OCI-LY3 (cell line): Measurements from ENCODE around the gene CNTNAP2.

ENCODE experiments used
- H2AFZ ChIP-seq: fragments of 200-600, 300-600 bp; shearing (Covaris generic); 2 replicates; pipeline ENCODE4 v1.6.0; 2014; ENCODE audit warnings: antibody characterized with exemption, low read depth, low read length
- H3K27ac ChIP-seq: fragments of 200-600, 300-600 bp; sonication (generic); 2 replicates; pipeline ENCODE4 v1.5.1; 2014; ENCODE audit warnings: mild to moderate bottlenecking, low read length, moderate library complexity, mixed read lengths
- H3K27me3 ChIP-seq: fragments of 200-600, 300-600 bp; sonication (generic); 2 replicates; pipeline ENCODE4 v1.6.1; 2014; ENCODE audit warnings: low read depth, low read length, mixed read lengths
- H3K36me3 ChIP-seq: fragments of 200-600, 300-600 bp; sonication (generic); replicated peaks from 2 replicates; pipeline ENCODE3; 2014; ENCODE audit warnings: low read depth, low read length, mixed read lengths
- H3K4me1 ChIP-seq: fragments of 300-600, 200-600 bp; sonication (generic); 2 replicates; pipeline ENCODE4 v1.6.1; 2014; ENCODE audit warnings: low read length, mixed read lengths
- H3K4me2 ChIP-seq: fragments of 200-600, 300-600 bp; sonication (generic); 2 replicates; pipeline ENCODE4 v1.6.1; 2014; ENCODE audit warnings: low read length, mixed read lengths
- H3K4me3 ChIP-seq: fragments of 300-600, 200-600 bp; sonication (generic); 2 replicates; pipeline ENCODE4 v1.5.1; 2014; ENCODE audit warnings: antibody characterized with exemption, mild to moderate bottlenecking, low read length, moderate library complexity
- H3K79me2 ChIP-seq: fragments of 300-600, 200-600 bp; shearing (Covaris generic); 2 replicates; pipeline ENCODE4 v1.6.1; 2014; ENCODE audit warnings: mild to moderate bottlenecking, low read length, mixed read lengths
- H3K9ac ChIP-seq: fragments of 300-600, 200-600 bp; shearing (Covaris generic); 2 replicates; pipeline ENCODE4 v1.6.0; 2014; ENCODE audit warnings: mild to moderate bottlenecking, low read length, moderate library complexity
- H3K9me3 ChIP-seq: fragments of 200-600, 300-600 bp; shearing (Covaris generic); 2 replicates; pipeline ENCODE4 v1.6.1; 2014; ENCODE audit warnings: low read length, mixed read lengths; ENCODE audit not compliant: insufficient read depth
- H4K20me1 ChIP-seq: fragments of 200-600, 300-600 bp; sonication (generic); 2 replicates; pipeline ENCODE4 v1.6.1; 2016; ENCODE audit warnings: low read length, mixed read lengths; ENCODE audit not compliant: insufficient read depth
- CTCF ChIP-seq: fragments of 200-600, 300-600 bp; sonication (generic); IDR thresholded peaks from 2 replicates; pipeline ENCODE4 v1.5.1; 2014; ENCODE audit warnings: antibody characterized with exemption, low read length, low read depth
- EZH2phosphoT487 ChIP-seq: fragments of 200-600 bp; shearing (Covaris generic); IDR thresholded peaks from 2 replicates; pipeline ENCODE4 v1.6.1; 2018; ENCODE audit warnings: antibody characterized with exemption, mixed run types, low read depth

Gene CNTNAP2

GRCh38 chr7:148105853-148106252 is 1989.3 kb downstream of the CNTNAP2 start:
- H3K79me2 ChIP-seq: no peaks in the 10 kb centered on the region
- no peak overlapping the region for H3K4me3 ChIP-seq
- H3K9ac ChIP-seq: no peak overlapping the region
- no peaks in the 10 kb centered on the region for H3K4me1 ChIP-seq
- no peaks in the 10 kb centered on the region for H3K9me3 ChIP-seq
- peaks cover 2% of the 10 kb centered on the region; the same call in 1 of the 2 replicates for H3K27me3 ChIP-seq
- H3K36me3 ChIP-seq: no peaks in the 10 kb centered on the region
- no peak overlapping the region for H3K27ac ChIP-seq
- TF ChIP-seq EZH2phosphoT487: no peak
- no peak for TF ChIP-seq CTCF
- no peak overlapping the region for H3K4me2 ChIP-seq
- no peak overlapping the region for H2AFZ ChIP-seq
- H4K20me1 ChIP-seq: no peaks in the 10 kb centered on the region

- TF ChIP-seq CTCF (no peak), EZH2phosphoT487 (no peak)
- Histone ChIP-seq H3K9me3 (no peaks in the 10 kb centered on the region), H3K4me1 (peaks cover 6% of the 10 kb centered on the region; the same call in 1 of the 2 replicates), H3K27ac (no peak overlapping the region), H4K20me1 (no peaks in the 10 kb centered on the region), H3K9ac (no peak overlapping the region), H3K27me3 (peaks cover 9% of the 10 kb centered on the region), H2AFZ (no peak overlapping the region), H3K79me2 (no peaks in the 10 kb centered on the region), H3K4me3 (no peak overlapping the region), H3K36me3 (no peaks in the 10 kb centered on the region), H3K4me2 (no peak overlapping the region)
Measured at GRCh38 chr7:148107443-148108127, 1991.0 kb downstream of the CNTNAP2 start.

GRCh38 chr7:148108381-148108780 is 1991.8 kb downstream of the CNTNAP2 start:
- H3K79me2 ChIP-seq: no peaks in the 10 kb centered on the region
- H3K27me3 ChIP-seq: peaks cover 9% of the 10 kb centered on the region
- H2AFZ ChIP-seq: no peak overlapping the region
- no peaks in the 10 kb centered on the region for H3K36me3 ChIP-seq
- H3K4me2 ChIP-seq: no peak overlapping the region
- peaks cover 6% of the 10 kb centered on the region; the same call in 1 of the 2 replicates for H3K4me1 ChIP-seq
- no peak overlapping the region for H3K9ac ChIP-seq
- TF ChIP-seq EZH2phosphoT487 (no peak), CTCF (no peak)
- no peaks in the 10 kb centered on the region for H3K9me3 ChIP-seq
- no peak overlapping the region for H3K27ac ChIP-seq
- H4K20me1 ChIP-seq: no peaks in the 10 kb centered on the region
- no peak overlapping the region for H3K4me3 ChIP-seq

- H3K9me3 ChIP-seq: no peaks in the 10 kb centered on the region
- H3K4me2 ChIP-seq: no peak overlapping the region
- no peak overlapping the region for H2AFZ ChIP-seq
- no peak overlapping the region for H3K9ac ChIP-seq
- TF ChIP-seq CTCF: no peak
- H4K20me1 ChIP-seq: no peaks in the 10 kb centered on the region
- H3K27ac ChIP-seq: no peak overlapping the region
- H3K36me3 ChIP-seq: no peaks in the 10 kb centered on the region
- no peak overlapping the region for H3K4me3 ChIP-seq
- H3K79me2 ChIP-seq: no peaks in the 10 kb centered on the region
- H3K4me1 ChIP-seq: peaks cover 6% of the 10 kb centered on the region; the same call in 1 of the 2 replicates
- peaks cover 26% of the 10 kb centered on the region for H3K27me3 ChIP-seq
Measured at GRCh38 chr7:148110097-148110868, 1993.7 kb downstream of the CNTNAP2 start.
